NCI-H187 (cell line): Measurements from ENCODE around the gene ARMC9.
"Not testable (repeated sequence)": the region's sequence is repeated elsewhere in the genome, so short reads cannot be mapped to it uniquely, and the experiment has no call there.

Source experiments
- DNase-seq, 2 experiments: peaks; one replicate each; lab custom pipeline; 2025; lab: John Stamatoyannopoulos, UW

Gene ARMC9

DNA sequence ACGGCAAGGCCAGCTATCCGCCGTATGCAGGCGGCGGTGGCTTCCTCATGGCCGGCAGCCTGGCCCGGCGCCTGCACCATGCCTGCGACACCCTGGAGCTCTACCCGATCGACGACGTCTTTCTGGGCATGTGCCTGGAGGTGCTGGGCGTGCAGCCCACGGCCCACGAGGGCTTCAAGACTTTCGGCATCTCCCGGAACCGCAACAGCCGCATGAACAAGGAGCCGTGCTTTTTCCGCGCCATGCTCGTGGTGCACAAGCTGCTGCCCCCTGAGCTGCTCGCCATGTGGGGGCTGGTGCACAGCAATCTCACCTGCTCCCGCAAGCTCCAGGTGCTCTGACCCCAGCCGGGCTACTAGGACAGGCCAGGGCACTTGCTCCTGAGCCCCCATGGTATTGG, 200.2 kb downstream of the ARMC9 start:
- no peak for DNase-seq

DNA sequence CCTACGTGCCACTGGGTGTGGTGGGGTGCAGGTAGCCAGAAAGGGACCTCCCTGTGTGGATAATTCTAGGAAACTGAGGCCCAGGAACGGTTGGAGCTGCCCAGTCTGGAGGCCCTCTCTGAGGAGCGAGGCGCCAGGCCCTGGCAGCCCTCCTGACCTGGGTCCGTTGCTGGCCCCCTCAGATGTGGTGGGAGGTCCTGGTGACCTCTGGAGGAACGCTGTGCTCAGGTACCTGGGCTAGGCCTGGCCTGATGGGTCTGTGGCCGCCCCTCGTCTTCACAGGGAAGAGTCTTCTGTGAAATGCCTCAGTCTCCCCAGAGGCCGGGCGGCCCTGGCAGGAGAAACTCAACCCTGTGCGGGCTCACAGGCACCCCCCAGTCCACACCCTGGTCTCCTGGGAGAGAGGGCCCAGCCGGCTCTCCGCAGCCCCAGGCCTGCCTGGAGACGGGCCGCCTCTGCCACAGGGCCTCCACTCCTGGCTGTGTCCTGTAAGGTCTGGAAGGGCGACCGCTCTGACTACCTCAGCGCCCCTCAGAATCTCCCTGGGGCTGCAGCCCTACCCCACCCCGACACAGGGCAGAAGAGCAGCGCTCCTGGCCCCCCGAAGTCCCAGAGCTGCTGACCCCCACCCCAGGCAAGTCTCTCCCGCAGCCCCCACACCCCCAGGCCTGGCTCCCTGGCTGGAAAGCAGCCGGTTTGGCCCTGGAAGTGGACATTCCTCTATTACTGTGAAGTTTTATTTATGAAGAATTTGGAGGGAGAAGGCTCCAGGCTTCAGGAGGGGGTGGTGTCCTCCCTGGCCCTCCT, 200.8 kb downstream of the ARMC9 start:
- DNase-seq: no peak

DNA sequence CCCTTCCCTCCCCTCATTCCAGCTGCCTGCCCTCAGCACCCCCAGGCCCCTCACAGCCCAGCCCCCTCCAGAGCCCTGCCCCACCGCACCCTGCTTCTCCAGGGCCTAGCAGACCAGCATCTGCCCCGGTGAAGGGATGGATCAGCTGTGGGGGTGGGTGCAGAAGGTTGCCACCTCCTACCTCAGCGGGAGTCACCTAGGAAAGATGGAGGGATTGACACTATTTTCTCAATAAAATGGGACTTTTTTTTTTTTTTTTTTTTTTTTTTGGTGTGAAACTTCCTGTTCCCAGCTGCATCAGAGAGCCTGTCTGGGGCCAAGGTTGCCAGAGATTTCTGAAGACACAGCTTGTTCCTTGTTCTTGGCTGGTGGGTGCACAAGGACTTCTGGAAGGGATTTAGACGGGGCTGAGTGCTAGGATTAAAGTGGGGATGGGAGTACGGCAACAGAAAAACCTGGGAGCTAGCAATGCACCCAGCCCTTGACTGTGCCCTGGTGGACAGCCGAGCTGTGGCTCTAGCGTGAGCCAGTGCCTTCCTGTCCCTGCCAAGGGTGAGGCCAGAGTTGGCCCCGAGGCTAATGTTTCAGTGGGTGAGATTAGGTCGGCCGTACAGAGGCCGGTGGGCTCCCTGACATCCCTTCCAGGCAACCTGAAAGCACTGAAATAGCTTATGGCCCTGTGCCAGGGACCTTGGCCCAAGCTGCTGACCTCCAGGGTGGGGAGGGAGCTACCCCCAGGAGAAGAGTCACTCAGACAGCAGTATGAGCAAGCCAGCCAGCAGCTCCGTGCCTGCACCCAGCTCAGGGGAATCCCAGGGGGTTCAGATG, 201.6 kb downstream of the ARMC9 start:
- no peak for DNase-seq

DNA sequence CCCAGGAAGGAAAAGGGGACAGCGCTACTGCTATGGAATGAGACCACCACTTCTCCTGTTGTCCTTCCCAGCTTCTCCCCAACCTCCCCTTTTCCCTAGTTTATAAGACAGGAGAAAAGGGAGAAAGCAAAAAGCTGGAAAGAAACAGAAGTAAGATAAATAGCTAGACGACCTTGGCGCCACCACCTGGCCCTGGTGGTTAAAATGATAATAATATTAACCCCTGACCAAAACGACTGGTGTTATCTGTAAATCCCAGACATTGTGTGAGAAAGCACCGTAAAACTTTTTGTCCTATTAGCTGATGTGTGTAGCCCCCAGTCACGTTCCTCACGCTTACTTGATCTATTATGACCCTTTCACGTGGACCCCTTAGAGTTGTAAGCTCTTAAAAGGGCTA, 202.2 kb downstream of the ARMC9 start:
- DNase-seq: not testable (repeated sequence)

DNA sequence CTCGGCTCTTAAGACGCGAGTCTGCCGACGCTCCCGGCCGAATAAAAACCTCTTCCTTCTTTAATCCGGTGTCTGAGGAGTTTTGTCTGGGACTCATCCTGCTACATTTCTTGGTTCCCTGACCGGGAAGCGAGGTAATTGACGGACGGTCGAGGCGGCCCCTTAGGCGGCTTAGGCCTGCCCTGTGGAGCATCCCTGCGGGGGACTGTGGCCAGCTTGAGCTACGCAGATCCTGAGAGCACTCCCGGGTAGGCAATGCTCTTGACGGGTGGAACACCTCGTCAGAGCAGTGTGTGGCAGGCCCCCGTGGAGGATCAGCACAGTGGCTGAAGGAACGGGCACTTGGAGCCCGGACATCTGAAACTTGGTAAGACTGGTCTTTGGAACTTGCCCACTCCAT, 202.7 kb downstream of the ARMC9 start:
- not testable (repeated sequence) for DNase-seq

DNA sequence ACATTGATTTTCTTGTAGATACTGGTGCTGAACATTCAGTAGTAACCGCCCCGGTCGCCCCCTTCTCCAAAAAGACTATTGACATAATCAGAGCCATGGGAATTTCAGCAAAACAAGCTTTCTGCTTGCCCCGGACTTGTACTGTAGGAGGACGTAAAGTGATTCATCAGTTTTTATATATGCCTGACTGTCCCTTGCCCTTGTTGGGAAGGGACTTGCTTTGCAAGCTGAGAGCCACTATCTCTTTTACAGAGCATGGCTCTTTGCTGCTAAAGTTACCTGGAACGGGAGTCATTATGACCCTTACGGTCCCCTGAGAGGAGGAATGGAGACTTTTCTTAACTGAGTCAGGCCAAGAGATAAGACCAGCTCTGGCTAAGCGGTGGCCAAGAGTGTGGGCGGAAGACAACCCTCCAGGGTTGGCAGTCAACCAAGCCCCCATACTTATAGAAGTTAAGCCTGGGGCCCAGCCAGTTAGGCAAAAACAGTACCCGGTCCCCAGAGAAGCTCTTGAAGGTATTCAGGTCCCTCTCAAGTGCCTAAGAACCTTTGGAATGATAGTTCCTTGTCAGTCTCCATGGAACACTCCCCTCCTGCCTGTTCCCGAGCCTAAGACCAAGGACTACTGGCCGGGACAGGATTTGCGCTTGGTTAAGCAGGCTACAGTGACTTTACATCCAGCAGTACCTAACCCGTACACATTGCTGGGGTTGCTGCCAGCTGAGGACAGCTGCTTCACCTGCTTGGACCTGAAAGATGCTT, 205.2 kb downstream of the ARMC9 start:
- not testable (repeated sequence) for DNase-seq

DNA sequence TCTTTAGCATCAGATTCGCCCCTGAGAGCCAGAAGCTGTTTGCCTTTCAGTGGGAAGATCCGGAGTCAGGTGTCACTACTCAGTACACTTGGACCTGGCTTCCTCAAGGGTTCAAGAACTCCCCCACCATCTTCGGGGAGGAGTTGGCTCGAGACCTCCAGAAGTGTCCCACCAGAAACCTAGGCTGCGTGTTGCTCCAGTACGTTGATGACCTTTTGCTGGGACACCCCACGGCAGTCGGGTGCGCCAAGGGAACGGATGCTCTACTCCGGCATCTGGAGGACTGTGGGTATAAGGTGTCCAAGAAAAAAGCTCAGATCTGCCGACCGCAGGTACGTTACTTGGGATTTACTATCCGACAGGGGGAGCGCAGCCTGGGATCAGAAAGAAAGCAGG, 205.8 kb downstream of the ARMC9 start:
- not testable (repeated sequence) for DNase-seq

DNA sequence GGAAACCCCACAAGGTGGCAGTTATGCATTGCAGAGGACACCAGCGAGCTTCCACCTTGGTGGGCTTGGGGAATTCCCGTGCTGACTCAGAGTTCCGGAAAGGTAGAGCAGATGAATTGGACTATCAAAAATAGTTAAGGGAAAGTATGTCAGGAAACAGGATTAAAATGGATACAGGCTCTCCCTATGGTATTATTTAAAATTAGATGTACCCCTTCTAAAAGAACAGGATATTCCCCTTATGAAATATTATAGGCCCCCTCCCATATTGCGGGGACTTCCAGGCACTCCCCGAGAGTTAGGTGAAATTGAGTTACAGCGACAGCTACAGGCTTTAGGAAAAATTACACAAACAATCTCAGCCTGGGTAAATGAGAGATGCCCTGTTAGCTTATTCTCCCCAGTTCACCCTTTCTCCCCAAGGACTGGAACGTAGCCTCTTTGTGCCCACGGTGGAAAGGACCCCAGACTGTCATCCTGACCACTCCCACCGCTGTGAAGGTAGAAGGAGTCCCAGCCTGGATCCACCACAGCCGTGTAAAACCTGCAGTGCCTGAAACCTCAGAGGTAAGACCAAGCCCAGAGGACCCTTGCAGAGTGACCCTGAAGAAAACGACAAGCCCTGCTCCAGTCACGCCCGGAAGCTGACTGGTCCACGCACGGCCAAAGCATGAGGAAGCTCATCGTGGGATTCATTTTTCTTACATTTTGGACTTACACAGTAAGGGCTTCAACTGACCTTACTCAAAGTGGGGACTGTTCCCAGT, 207.4 kb downstream of the ARMC9 start:
- not testable (repeated sequence) for DNase-seq

DNA sequence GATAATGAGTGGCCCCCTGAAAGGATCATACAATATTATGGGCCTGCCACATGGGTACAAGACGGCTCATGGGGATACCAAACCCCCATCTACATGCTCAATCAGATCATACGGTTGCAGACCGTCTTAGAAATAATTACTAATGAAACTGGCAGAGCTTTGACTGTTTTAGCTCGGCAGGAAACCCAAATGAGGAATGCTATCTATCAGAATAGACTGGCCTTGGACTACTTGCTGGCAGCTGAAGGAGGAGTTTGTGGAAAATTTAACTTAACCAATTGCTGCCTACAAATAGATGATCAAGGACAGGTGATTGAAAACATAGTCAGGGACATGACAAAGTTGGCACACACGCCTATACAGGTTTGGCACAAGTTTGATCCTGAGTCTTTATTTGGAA, 209.3 kb downstream of the ARMC9 start:
- DNase-seq: not testable (repeated sequence)

DNA sequence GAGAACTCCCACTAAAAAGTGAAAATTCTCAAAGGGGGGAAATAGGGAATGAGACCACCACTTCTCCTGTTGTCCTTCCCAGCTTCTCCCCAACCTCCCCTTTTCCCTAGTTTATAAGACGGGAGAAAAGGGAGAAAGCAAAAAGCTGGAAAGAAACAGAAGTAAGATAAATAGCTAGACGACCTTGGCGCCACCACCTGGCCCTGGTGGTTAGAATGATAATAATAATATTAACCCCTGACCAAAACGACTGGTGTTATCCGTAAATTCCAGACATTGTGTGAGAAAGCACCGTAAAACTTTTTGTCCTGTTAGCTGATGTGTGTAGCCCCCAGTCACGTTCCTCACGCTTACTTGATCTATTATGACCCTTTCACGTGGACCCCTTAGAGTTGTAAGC, 209.9 kb downstream of the ARMC9 start:
- not testable (repeated sequence) for DNase-seq

DNA sequence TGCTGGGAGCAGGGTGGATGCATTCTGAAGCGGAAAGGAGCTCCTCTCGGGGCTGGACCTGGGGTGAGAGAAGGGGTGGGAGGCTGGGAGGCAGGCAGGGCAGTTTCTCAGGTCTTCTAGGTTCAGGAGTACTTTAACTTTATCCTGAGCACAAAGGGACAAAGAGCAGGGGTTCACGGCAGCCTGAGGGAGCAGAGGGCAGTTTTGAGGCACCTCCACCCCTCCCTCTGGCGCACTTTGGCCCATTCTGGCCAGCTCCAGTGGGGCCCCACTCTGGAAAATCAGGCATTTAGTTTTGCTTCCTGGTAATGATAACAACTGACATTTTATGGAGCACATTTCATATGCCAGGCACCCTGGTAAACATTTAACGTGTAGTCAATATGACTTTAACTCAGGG, 211.3 kb downstream of the ARMC9 start:
- DNase-seq: no peak

DNA sequence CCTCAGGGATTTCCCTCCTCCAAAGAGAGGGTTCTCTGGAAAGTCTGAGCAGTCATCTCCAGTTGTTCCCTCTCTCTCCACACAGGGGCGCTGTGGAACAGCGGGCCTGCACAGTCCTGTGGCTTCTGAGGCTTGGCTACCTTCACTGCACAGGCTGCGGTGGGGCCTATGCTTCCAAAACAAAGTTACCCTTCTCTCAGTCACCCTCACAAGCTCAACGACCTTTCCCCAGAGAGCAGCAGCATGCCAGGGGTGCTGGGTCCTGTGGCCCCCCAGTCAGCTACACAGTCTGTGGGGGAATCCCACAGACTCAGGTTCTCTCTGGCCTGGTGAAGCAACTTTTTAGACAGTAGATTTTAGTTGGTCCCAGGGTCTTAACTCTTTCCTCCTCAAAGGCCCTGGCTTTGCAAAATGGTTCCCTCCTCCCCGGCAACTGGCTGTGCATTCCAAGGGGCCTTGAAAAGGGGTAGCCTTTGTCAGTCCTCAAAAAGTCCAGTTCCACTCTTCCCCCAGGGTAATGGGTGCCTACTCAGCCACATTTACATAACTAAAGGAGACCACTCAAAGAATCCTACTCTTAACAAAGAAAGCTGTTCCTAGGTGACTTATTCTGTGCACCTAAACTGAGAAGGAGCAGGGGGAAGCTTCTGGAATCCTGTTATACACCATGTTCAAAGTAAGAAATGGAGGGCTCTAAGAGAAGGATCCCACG, 212.0 kb downstream of the ARMC9 start:
- DNase-seq: no peak

DNA sequence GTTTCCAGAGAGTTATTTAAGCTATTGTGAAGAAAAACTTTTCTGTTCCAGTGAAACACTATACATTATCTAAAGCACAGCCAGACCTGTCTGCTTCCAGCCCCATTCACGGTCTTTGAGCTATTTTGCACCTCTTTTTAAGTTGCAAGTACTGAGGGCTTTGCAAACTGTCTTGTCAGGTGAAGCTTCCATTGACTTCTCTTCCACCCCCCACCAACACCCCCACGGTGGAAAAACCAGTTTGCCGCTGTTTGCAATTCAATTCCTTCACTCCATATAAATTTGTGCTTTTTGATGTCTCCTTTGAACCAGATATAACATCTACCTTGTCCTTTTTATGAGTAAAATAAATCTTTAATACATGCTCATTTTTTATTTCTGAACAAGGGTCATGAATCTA, 212.8 kb downstream of the ARMC9 start:
- no peak for DNase-seq

DNA sequence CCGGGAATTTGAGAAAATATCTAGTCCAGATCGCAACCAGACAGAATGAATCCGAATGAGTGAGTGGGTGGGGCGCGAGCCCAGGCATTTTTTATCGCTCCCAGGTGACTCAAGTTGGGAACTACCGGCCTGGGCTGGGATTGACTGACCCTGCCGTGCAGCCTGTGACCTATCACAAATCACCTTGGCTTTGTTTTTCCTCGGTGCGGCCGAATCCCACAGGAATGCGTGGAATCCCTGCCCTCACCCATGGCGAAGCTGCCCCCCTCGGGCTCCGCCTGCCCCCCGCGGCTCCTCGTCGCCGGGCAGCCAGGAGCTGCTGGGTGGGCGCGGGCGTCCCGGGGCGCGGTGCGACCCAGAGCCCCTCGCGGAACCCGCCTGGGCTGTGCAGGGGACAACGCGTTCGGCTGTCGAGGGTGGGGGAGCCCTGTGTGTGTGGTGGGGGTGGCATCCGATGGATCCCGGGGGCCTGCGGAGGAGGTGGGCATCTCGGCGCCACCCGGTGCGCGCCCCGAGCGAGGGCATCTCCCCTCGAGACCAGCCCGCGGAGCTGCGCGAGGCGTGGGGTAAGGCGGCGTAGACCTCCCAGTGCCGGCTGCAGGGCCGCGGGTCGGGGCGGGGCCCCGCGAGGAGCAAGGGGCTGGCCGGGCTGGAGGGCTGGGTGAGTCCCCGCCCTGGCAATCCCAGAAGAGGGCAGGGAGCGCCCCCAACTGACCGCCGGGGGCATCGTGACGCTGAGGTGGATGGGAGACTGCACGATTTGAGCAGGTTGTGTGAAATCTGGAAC, 213.6 kb downstream of the ARMC9 start:
- peak; percentile 22 to 25 for DNase-seq

DNA sequence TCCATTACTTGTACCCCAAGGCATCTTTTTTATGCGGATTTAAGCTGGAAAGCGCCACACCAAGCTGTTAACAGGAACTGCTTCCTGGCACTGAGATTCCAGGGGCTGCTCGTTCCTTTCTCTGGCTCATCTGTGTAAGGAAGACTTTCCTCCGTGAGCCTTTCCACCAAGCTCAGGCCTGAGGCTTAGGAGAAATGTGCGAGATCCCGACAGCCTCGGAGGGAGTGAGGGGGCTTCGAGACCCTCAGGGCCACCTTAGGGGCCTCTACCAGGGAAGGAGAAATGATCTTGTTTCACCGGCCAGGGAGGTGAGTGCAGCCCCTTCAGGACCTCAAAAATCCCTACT, 214.2 kb downstream of the ARMC9 start:
- DNase-seq: no peak

DNA sequence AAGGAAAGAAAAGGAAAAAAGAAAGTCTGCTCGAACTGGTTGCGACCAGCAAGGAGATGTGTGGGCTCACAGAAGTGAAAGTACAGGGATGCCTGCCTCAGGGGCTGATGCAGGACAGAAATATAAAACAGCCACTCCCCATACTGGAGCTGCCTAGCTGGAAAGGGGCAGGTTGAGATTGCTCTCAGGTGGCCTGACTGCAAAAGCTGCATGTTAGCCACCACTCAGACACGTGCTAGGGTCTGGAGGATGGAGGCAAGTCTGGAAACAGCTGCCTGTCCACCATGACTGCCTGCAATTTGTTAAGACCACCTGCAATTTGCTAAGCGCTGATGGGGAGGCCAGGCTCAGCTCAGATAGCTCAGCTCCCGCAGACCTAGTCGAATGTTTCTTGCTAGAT, 215.0 kb downstream of the ARMC9 start:
- DNase-seq: no peak

DNA sequence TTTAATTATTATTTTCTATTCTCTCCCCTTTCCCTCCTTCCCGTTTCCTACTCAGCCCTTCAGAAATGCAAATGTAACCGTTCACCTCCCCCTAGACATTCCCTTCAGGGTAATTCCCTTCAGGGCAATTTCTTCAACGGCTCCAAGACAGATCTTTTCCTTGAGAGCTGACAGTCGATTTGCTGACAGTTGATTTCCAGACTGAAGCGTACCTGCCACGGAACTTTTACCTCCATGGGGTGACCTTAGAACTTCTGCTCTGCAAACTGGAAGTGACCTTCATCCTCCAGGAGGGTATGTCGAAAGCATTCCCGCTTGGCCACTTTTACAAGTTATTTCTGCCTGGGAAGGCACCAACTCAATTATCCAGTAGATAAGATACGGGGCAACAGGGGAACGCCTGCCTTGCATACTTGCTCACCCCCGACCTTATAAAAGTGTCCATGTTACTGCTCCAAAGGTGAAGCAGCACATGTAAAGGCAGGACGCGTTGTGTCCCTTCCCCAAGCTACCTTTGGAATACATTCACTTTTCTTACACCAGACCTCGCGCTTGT, 215.6 kb downstream of the ARMC9 start:
- DNase-seq: no peak

DNA sequence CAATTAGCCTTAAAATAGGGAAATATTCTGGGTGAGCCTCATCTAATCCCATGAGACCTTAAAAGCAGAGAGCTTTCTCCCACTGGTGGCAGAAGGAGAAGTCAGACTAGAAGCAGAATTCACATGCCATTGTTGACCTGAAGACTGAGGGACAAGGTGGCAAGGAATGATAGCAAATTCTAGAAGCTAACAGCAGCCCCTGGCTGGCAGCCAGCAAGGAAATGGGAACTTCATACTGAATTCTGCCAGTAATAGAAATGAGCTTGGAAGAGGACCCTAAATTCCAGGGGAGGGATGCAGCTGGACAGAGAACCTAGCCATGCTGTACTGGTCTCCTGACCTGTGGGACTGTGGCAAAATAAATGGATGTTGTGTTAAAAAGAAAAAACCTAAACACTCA, 216.6 kb downstream of the ARMC9 start:
- DNase-seq: no peak

DNA sequence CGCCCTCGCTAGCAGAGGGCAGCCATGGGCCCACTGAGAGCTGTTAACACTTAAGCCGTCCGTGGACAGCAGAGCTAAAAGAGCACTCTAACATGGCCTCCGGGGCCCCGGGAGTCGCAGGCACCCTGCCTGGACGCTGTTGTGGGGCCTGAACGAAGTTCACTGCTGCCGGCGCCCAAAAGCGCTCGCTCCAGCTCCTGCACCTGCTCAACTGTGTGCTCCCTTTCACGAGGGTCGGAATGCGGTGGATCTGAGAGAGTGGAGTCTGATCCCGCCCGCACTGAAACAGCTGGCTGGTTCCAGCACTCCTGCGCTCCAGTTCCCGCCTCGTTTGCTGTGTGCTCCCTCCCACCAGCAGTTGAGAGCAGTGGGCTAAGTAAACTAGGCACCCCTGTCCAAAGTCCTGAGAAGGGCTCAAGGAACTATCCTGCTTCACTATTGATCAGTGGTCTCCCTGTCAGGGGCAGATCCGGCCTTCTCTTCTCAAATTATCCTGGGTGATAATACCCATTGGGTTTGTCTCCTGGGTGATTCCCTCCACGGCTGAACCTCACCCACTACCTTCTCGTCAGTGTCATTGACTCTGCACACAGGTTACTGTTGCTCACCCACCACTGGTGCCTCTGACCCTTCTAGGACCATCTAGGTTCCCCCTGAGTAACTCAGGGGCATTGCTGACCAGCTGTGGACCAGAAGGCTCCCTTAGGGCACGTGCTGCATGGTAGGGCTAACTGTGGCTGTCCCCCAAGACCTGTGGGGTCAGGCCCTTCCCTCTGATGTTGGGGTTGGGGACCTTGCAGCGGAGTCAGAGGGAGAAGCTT, 220.6 kb downstream of the ARMC9 start:
- DNase-seq: no peak
